Liver (tissue), 9 donors: Measurements from ENCODE around the gene LDLRAD1. TPM values are rescaled to one million over a fixed set of nuclear protein-coding genes. Genes with fewer than 3 reads are reported as not detected.
"Not testable (repeated sequence)": the region's sequence is repeated elsewhere in the genome, so short reads cannot be mapped to it uniquely, and the experiment has no call there.

Source experiments
- DNase-seq: peaks from one replicate; pipeline ENCODE4 v3.0.0-alpha.2; 2017; ENCODE audit warnings: low spot score
- H3K27ac ChIP-seq, 2 donors: one replicate each; pipeline ENCODE4 v1.7.0; 2013; ENCODE audit warnings: inconsistent platforms in 2 of 2, low read length in 2 of 2, control low read depth in 1 of 2, low read depth in 1 of 2, mild to moderate bottlenecking in 1 of 2
- H3K27me3 ChIP-seq, 4 donors: one replicate each; pipeline versions ENCODE4 v1.6.1 to v1.7.0; 2013; ENCODE audit warnings: low read length in 3 of 4, inconsistent platforms in 1 of 4, mild to moderate bottlenecking in 1 of 4, moderate library complexity in 1 of 4; ENCODE audit not compliant: control insufficient read depth in 4 of 4, insufficient read depth in 4 of 4
- H3K36me3 ChIP-seq, 4 donors: one replicate each; pipeline versions ENCODE4 v1.6.1 to v1.7.0; 2013; ENCODE audit warnings: low read length in 3 of 4, mild to moderate bottlenecking in 3 of 4, low read depth in 1 of 4, moderate library complexity in 1 of 4; ENCODE audit not compliant: control insufficient read depth in 4 of 4, insufficient read depth in 3 of 4
- H3K4me1 ChIP-seq, 4 donors: one replicate each; pipeline versions ENCODE4 v1.6.1 to v1.7.0; 2013; ENCODE audit warnings: low read length in 3 of 4, mild to moderate bottlenecking in 3 of 4, moderate library complexity in 1 of 4; ENCODE audit not compliant: control insufficient read depth in 4 of 4, insufficient read depth in 4 of 4
- H3K4me3 ChIP-seq, 3 donors: one replicate each; pipeline versions ENCODE4 v1.6.1 to v1.7.0; 2013; ENCODE audit warnings: low read length in 3 of 3, control low read depth in 1 of 3, low read depth in 1 of 3, mild to moderate bottlenecking in 1 of 3
- H3K9ac ChIP-seq, 2 donors: one replicate each; pipeline ENCODE4 v1.7.0; 2013; ENCODE audit warnings: low read length in 2 of 2, mild to moderate bottlenecking in 2 of 2, moderate library complexity in 2 of 2, control low read depth in 1 of 2, low read depth in 1 of 2
- H3K9me3 ChIP-seq, 4 donors: one replicate each; pipeline versions ENCODE4 v1.6.1 to v1.7.0; 2013; ENCODE audit warnings: low read length in 3 of 4; ENCODE audit not compliant: control insufficient read depth in 4 of 4
- ATF3 ChIP-seq: IDR thresholded peaks from 2 replicates; pipeline ENCODE4 v1.6.1; 2016; ENCODE audit warnings: antibody characterized with exemption
- CTCF ChIP-seq: fragments of 150-350 bp; IDR thresholded peaks from 2 replicates; pipeline ENCODE4 v1.5.1; 2017; ENCODE audit warnings: improper control_type of control experiment, low read depth, low read length; ENCODE audit not compliant: missing input control
- FOXA1 ChIP-seq: IDR thresholded peaks from 2 replicates; pipeline ENCODE4 v1.6.1; 2016; ENCODE audit warnings: antibody characterized with exemption
- FOXA2 ChIP-seq: IDR thresholded peaks from 2 replicates; pipeline ENCODE4 v1.6.1; 2016; ENCODE audit warnings: antibody characterized with exemption
- GABPA ChIP-seq, 2 donors: IDR thresholded peaks in 1 of 2; conservative IDR thresholded peaks in 1 of 2; 2 replicates each; pipeline ENCODE4 v1.6.1; 2016; ENCODE audit warnings: antibody characterized with exemption in 2 of 2, mild to moderate bottlenecking in 1 of 2, moderate library complexity in 1 of 2
- HNF4A ChIP-seq, 2 donors: conservative IDR thresholded peaks; 2 replicates each; pipeline ENCODE4 v1.6.1; 2016; ENCODE audit warnings: antibody characterized with exemption in 2 of 2, mild to moderate bottlenecking in 2 of 2
- HNF4G ChIP-seq: IDR thresholded peaks from 2 replicates; pipeline ENCODE4 v1.6.1; 2016; ENCODE audit warnings: antibody characterized with exemption
- JUND ChIP-seq, 2 donors: IDR thresholded peaks; 2 replicates each; pipeline ENCODE4 v1.6.1; 2016; ENCODE audit warnings: antibody characterized with exemption in 2 of 2
- MAX ChIP-seq: IDR thresholded peaks from 2 replicates; pipeline ENCODE4 v1.6.1; 2016; ENCODE audit warnings: antibody characterized with exemption
- NR2F2 ChIP-seq: IDR thresholded peaks from 2 replicates; pipeline ENCODE4 v1.6.1; 2016; ENCODE audit warnings: antibody characterized with exemption
- RAD21 ChIP-seq, 2 donors: IDR thresholded peaks; 2 replicates each; pipeline ENCODE4 v1.6.1; 2016; ENCODE audit warnings: antibody characterized with exemption in 2 of 2, mild to moderate bottlenecking in 2 of 2
- REST ChIP-seq: IDR thresholded peaks from 2 replicates; pipeline ENCODE4 v1.6.1; 2016; ENCODE audit warnings: antibody characterized with exemption, mild to moderate bottlenecking
- SP1 ChIP-seq: IDR thresholded peaks from 2 replicates; pipeline ENCODE4 v1.6.1; 2018; ENCODE audit warnings: antibody characterized with exemption, mild to moderate bottlenecking
- TAF1 ChIP-seq: conservative IDR thresholded peaks from 2 replicates; pipeline ENCODE4 v1.6.1; 2016; ENCODE audit warnings: antibody characterized with exemption, mild to moderate bottlenecking
- YY1 ChIP-seq: IDR thresholded peaks from 2 replicates; pipeline ENCODE4 v1.6.1; 2016; ENCODE audit warnings: antibody characterized with exemption, mild to moderate bottlenecking
- ZBTB33 ChIP-seq: IDR thresholded peaks from 2 replicates; pipeline ENCODE4 v1.6.1; 2016; ENCODE audit warnings: antibody characterized with exemption
- WGBS: extraction: QIAGEN DNeasy Blood & Tissue Kit; methylation state at CpG from one replicate; pipeline ENCODE4 v1.1.7; 2013; 5-methylcytosine and 5-hydroxymethylcytosine counted together
- polyA plus RNA-seq, 2 donors: library from polyadenylated mRNA; stranded (reverse) in 1 of 2; unstranded in 1 of 2; fragments of 200-250 nt in 1 of 2; fragments of >200 nt in 1 of 2; fragmentation: Nextera tagmentation in 1 of 2; extraction: Ambion mirVana in 1 of 2; gene quantifications; one replicate each; pipeline versions ENCODE4 v1.2.1 to v1.2.3, GENCODE V29; 2013 to 2015
- total RNA-seq, 2 donors: library from RNA; depleted of rRNA; stranded (reverse); fragments of >200 nt; gene quantifications; one replicate each; pipeline ENCODE4 v1.2.3, GENCODE V29; 2014
- donor health status: healthy.
- donor health status: healthy.
- donor health status: healthy.
- donor health status: healthy.
- donor health status: healthy.

LDLRAD1 gene
- total and polyA plus RNA-seq, 4 donors: not detected

- Histone ChIP-seq H3K4me1 (peaks cover 0 to 3% (median 0%) of the 10 kb centered on the region in 4 donors), H3K27me3 (no peaks in the 10 kb centered on the region), H3K9me3 (no peaks in the 10 kb centered on the region), H3K4me3 (no peak overlapping the region), H3K9ac (no peak overlapping the region), H3K36me3 (peaks cover 0 to 2% (median 0%) of the 10 kb centered on the region in 4 donors), H3K27ac (no peak overlapping the region)
- DNase-seq: no peak
- no peak for TF ChIP-seq GABPA (IDR thresholded peaks at IDR 0.05 in 1 of 2, conservative IDR thresholded peaks at IDR 0.05 in 1 of 2)
- no peak for TF ChIP-seq JUND (IDR thresholded peaks at IDR 0.05)
- TF ChIP-seq MAX: no peak
- TF ChIP-seq FOXA1: no peak
- TF ChIP-seq NR2F2: no peak
- no peak for TF ChIP-seq HNF4A (conservative IDR thresholded peaks at IDR 0.05)
- no peak for TF ChIP-seq ATF3
- TF ChIP-seq CTCF: no peak
- TF ChIP-seq RAD21 (IDR thresholded peaks at IDR 0.05): no peak
- no peak for TF ChIP-seq TAF1
- no peak for TF ChIP-seq FOXA2
- TF ChIP-seq YY1: no peak
- no peak for TF ChIP-seq SP1
- TF ChIP-seq HNF4G: no peak
- 98% methylated on average over 7 of the region's 7 CpGs for WGBS
Observed at GRCh38 chr1:53975861-53976260, 42.1 kb downstream of the LDLRAD1 start.

GRCh38 chr1:53971718-53972117, 46.3 kb downstream of the LDLRAD1 start:
- WGBS: 88% methylated on average over 2 of the region's 2 CpGs
- no peak overlapping the region for H3K9ac ChIP-seq
- no peaks in the 10 kb centered on the region for H3K9me3 ChIP-seq
- no peak overlapping the region for H3K4me3 ChIP-seq
- H3K27ac ChIP-seq: no peak overlapping the region
- H3K4me1 ChIP-seq: peaks cover 6 to 19% (median 14%) of the 10 kb centered on the region in 4 donors
- H3K36me3 ChIP-seq: peaks cover 2 to 6% (median 3%) of the 10 kb centered on the region in 4 donors
- TF ChIP-seq HNF4A (conservative IDR thresholded peaks at IDR 0.05): no peak
- TF ChIP-seq REST: no peak
- TF ChIP-seq ZBTB33: no peak
- TF ChIP-seq RAD21 (IDR thresholded peaks at IDR 0.05): no peak
- TF ChIP-seq NR2F2: no peak
- no peaks in the 10 kb centered on the region for H3K27me3 ChIP-seq
- no peak for DNase-seq

GRCh38 chr1:53969323-53969722, 48.7 kb downstream of the LDLRAD1 start:
- H3K27ac ChIP-seq, H3K36me3 ChIP-seq, H3K27me3 ChIP-seq, H3K9me3 ChIP-seq, H3K9ac ChIP-seq, H3K4me3 ChIP-seq, DNase-seq: not testable (repeated sequence)
- WGBS: 96% methylated on average over 2 of the region's 2 CpGs
- H3K4me1 ChIP-seq: peaks cover 7 to 29% (median 23%) of the 10 kb centered on the region in 4 donors
